GM04503 (cell line): Measurements from ENCODE around the gene CLDN5.

ENCODE experiments used
- DNase-seq: peaks from one replicate; pipeline ENCODE4 v3.0.0-alpha.2; 2012; ENCODE audit warnings: low read depth

Gene CLDN5

GRCh38 chr22:19503367-19503766 is 20.8 kb downstream of the CLDN5 start:
- DNase-seq, result no peak

GRCh38 chr22:19501897-19502447 is 22.2 kb downstream of the CLDN5 start:
- DNase-seq, result no peak

GRCh38 chr22:19499880-19500242 is 24.3 kb downstream of the CLDN5 start:
- no peak for DNase-seq

GRCh38 chr22:19499236-19499879 is 24.9 kb downstream of the CLDN5 start:
- no peak for DNase-seq

GRCh38 chr22:19498866-19499190 is 25.4 kb downstream of the CLDN5 start:
- DNase-seq, result no peak

- no peak for DNase-seq
Observed at GRCh38 chr22:19498154-19498865, 25.9 kb downstream of the CLDN5 start.

GRCh38 chr22:19497245-19497644 is 27.0 kb downstream of the CLDN5 start:
- no peak for DNase-seq

- no peak for DNase-seq
Observed at GRCh38 chr22:19496324-19496630, 27.9 kb downstream of the CLDN5 start.

- no peak for DNase-seq
Observed at GRCh38 chr22:19495562-19496323, 28.5 kb downstream of the CLDN5 start.

GRCh38 chr22:19494676-19495173 is 29.5 kb downstream of the CLDN5 start:
- no peak for DNase-seq

GRCh38 chr22:19494001-19494560 is 30.1 kb downstream of the CLDN5 start:
- DNase-seq, result no peak

- no peak for DNase-seq
Observed at GRCh38 chr22:19492504-19493174, 31.6 kb downstream of the CLDN5 start.

GRCh38 chr22:19490628-19491230 is 33.5 kb downstream of the CLDN5 start:
- no peak for DNase-seq

- DNase-seq, result no peak
Observed at GRCh38 chr22:19488884-19489843, 35.0 kb downstream of the CLDN5 start.

- DNase-seq, result no peak
Observed at GRCh38 chr22:19488285-19488684, 35.9 kb downstream of the CLDN5 start.

GRCh38 chr22:19483481-19484244 is 40.5 kb downstream of the CLDN5 start:
- peak; percentile 28 for DNase-seq

- DNase-seq, result no peak
Observed at GRCh38 chr22:19482297-19482696, 41.9 kb downstream of the CLDN5 start.

- no peak for DNase-seq
Observed at GRCh38 chr22:19480789-19481188, 43.4 kb downstream of the CLDN5 start.

- no peak for DNase-seq
Observed at GRCh38 chr22:19480173-19480568, 44.0 kb downstream of the CLDN5 start.
